Stimulated activated CD4-positive, alpha-beta T cell treated with anti-CD3 and anti-CD28 coated beads, Interleukin-2, amount 100 ng/mL, for 4 hours (primary cell): ENCODE data around the gene HLA-DPB1.
"Not testable (repeated sequence)": the region's sequence is repeated elsewhere in the genome, so short reads cannot be mapped to it uniquely, and the experiment has no call there.

Experiments used
- DNase-seq: peaks from one replicate; pipeline ENCODE4 v3.0.0-alpha.2; 2020; ENCODE audit warnings: low read depth

Gene HLA-DPB1

DNA sequence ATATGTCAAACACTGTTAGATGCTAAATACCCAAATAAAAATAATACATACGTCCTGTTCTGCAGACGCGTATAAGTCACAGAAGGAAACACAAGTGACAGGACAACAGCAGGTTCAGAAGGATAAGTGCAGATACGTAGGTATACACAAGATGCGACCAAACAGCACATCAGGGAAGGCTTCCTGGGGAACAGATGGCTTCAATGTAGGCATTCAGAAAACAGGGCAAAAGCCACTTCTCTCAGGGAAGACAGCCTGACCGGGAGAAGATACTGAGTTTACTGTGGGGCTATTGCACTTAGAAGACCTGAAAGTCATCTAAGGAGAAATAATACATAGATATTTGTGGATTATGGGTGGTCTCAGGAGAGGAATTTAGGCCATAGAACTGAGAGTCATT lies 4.2 kb upstream of the HLA-DPB1 start:
- no peak for DNase-seq

DNA sequence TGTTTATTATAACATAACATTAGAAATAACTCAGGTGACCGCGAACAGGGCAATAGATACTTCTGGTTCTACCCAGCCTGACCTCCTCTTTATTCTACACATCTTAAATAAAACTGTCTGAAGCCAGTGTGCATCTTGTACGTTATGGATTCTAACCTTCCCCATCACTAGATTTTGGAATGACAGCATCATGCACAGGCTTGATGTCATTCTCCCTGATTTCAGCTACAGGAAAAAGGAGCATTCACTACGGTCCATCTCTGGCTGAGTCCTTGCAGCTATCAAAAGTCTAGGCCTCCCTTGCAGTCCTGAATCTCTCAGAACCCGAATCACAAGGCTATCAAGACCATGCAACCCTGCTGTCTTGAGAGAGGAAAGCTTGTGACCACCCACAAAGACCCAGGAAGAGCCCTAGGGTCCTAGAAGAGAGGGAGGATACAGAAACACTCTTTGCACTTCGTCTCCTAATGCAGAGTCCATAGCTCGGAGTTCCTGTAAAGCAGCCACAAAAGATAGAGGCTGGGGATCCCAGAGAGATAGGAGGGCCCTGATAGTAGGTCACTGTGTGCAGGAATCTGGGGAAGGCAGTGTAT lies 3.2 kb upstream of the HLA-DPB1 start:
- DNase-seq: no peak

DNA sequence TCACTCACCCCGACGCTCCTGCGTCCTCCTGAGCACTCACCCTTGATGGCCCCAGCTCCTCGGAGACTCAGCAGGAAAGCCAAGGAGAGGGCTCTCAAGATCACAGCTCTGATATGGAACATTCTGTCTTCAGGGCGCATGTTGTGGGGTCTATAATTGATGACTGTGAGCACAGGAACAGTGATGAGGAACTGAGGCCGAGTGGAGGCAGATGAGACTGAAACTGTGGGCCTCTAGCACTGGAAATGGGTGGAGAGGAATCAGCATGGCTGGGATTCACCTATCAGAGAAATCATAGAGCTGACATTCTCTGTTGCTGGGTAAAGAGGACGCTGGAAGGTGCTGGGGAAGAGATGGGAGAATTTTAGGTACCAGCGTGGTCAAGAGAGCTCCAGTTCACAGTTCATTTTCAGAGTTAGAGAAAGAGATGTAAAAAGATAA lies 2.3 kb upstream of the HLA-DPB1 start, which contains the start of gene HLA-DPA1:
HLA-DPA1 (minus strand) TSS at position 219 of the 441 bp plus-strand sequence.
- DNase-seq: no peak

DNA sequence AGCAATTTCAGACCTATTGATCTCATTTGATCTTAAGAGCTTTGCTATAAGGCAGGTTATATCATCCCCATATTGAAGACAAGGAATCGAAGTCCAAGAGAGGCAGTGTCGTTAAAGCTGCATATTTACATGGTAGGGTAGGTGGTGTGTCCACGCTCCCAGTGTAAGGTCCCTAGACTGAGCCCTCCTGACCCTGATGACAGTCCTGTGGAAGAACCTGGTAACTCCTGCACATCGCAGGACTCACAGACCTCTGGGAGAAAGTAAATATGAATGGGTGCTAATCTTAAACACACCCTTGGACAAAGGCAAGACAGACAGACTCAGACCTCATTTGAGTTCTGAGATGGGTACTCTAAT lies 602 bp upstream of the HLA-DPB1 start:
- DNase-seq: no peak

DNA sequence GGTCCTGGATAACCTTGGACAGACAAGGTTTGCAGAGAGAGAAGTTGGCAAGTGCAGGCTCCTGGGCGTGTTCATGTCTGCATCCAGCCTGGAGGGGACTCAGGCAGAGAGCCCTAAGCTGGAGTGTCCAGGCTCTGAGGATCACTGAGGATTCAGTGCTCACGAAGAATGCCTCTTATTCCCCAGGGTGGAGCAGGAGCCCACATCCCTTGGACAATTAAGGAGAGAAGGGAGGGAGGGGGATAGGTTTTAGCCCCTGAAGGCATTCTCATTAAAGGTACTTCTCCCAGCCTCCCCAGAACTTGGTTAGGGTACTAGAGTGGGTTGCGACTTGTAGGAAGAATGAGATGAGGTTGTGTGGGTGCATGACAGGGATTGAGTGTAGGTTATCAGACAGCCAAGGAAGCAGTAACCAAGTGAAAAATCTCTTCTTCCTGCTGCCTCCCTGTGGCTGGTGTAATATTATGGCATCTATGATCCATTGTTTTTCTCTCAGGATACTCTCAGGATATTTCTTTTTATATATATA lies 680 bp downstream of the HLA-DPB1 start:
- no peak for DNase-seq

DNA sequence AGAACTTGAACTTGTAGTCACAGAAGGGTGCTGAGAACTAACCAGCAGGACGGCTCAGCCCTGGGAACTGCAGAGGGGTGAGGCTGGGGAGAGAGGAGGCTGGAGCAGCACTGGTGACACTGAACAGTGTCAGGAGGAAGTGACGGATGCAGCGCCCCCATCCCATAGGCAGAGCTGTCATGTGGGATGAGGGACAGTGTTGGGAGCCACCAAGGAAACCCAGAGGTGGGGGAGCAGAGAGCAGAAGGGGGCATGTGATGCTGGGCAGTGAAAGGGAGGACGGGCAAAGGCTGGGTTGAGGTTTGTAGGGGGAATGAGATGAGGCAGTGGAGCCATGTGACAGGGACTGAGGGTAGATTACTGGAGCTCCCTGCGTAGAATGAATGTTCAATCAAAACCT lies 2.1 kb downstream of the HLA-DPB1 start:
- DNase-seq: no peak

DNA sequence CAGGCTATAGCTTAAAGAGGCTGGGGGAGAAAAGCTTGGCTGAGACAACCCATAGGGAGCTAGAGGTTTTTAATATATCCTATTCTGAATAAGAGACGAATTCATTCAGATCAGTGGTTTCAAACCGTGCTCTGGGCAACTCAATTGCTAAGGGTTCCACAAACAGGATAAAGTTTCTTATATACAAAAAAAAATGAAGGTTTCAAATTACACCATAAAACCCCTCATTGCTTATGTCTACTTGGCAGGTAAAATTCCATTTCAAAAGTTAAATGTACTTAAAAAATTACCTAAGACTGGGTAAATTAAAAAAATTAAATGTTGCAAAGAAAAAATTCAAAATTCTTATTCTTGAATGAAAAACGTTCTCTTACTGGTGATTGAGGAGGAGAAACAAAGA lies 2.7 kb downstream of the HLA-DPB1 start:
- no peak for DNase-seq

DNA sequence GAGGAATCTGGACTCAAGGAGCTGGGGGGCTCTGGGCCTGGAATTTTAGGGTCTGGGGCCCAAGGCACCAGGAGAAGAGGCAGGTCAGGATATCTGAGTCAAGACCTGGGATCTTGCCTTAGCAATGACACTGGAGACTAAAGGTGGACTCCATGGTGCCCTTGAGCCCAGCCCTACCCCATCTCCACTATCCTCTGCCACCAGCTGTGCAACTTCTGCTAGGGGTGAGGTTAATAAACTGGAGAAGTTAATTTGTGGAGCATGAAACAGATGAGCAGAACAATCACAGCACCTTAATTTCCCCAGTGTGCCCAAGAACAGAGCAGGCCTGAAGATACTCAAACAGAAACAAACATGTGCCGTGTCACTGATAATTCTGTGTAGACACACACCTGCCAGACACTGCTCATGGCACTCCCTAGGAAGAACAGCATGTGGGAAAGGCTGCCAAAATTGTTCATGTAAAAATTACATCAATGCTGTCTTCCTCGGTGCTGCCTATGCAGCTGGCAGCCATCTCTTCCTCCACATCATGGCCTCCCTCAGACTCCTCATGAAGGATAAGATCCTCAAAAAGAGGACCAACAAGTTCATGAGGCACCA lies 3.2 kb downstream of the HLA-DPB1 start:
- no peak for DNase-seq

DNA sequence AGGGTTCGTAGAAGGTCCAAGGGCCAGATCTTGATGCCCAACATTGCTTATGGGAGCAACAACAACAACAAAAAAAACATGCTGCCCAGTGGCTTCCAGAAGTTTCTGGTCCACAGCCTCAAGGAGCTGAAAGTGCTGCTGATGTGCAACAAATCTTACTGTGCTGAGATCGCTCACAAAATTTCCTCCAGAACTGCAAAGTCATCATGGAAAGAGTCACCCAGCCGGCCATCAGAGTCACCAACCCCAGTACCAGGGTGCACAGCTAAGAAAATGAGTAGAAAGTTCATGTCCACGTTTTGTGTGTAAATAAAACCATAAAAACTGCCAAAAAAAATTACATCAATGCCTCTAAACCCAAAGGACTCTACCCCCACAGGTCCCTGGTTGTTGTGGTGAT lies 3.8 kb downstream of the HLA-DPB1 start:
- DNase-seq: no peak

DNA sequence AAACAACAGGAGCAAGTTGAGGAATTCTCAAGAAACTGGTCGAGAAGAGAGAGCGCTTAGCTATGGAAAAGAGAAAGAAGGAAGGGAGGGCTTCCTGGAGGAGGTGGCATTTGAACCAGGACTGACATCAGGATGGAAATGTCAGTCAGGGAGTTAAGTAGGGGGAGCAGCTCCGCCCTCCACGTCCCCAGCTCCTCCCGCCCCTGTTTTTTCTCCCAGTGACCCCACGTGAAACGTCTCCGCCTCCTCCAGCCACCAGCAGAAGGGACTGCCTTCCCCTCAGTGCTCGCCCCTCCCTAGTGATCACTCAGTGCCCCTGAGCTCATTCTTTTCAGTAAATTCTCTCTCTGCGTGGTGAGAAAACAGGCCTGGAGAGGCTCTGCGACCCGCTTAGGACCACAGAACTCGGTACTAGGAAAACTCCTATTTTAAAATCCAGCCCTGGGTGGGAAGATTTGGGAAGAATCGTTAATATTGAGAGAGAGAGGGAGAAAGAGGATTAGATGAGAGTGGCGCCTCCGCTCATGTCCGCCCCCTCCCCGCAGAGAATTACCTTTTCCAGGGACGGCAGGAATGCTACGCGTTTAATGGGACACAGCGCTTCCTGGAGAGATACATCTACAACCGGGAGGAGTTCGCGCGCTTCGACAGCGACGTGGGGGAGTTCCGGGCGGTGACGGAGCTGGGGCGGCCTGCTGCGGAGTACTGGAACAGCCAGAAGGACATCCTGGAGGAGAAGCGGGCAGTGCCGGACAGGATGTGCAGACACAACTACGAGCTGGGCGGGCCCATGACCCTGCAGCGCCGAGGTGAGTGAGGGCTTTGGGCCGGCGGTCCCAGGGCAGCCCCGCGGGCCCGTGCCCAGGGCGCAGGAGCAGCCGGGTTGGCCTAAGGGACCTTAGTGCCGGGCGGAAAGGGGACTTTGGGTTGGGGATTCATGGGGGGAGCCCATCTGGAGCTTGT lies 4.6 kb downstream of the HLA-DPB1 start:
- no peak for DNase-seq

DNA sequence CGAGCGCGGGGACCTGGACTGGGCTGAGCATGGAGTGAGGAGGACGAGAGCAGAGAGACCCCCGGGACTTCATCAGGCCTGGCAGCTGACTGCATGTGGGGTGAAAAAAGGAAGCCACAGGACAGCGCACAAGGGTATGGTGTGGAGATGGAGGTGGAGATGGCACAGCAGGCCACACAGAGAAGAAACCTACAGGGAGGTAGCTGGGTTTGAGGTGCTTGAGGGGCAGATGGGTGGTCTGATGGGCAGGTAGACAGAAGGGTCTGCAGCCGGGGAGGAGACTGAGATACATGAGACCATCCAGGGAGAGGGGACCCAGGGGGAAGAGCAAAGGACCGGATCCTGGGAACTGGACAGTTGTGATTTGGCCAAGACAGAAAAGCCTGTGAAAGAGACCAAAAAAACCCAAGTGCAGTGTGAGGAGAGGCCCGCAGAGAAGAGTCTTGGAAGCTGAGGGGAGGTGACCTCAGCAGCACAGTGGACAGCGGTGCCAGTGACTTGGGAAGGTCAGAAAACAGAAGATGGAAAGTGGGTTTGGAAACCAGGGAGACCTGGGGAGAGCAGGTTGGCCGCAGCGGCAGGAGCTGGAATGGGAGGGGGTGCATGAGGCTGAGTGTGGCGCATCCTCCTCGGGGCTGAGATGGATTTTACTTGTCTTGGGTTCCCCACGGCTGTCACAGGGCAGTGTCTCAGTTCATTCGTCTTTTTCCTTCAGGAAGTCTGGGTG lies 5.5 kb downstream of the HLA-DPB1 start:
- DNase-seq: no peak

DNA sequence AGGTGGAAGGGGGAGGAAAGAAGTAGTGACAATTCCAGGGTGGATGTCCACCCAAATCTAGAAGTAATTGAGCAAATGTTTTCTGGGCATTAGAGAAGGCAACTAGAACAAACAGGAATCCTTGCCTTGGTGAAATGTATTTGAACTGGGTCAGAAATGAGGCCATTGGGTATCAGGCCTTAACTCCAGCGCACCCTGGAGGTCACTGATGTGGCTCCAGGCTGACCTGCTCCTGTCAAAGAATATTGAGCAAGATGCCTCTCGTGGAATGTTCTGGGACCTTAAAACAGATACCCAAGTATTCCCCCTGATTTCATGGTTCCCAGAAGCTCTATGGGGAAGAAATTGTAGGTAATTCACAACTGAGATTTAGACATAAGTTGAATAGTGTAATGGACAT lies 6.9 kb downstream of the HLA-DPB1 start:
- DNase-seq: no peak

DNA sequence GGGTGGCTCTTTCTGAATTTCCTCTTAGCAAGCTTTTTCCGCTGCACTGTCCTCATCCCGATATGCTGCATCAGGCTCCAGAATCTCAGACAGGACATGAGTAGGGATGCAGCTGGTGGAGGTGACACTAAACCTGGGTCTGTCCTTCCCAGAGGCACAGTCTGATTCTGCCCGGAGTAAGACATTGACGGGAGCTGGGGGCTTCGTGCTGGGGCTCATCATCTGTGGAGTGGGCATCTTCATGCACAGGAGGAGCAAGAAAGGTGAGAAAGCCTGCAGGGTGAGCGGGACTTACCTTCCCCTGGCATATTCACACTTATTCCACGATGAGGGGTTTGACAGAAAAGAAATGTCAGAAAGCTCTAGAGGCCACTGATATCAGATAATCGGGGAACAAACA lies 9.8 kb downstream of the HLA-DPB1 start:
- DNase-seq: no peak

DNA sequence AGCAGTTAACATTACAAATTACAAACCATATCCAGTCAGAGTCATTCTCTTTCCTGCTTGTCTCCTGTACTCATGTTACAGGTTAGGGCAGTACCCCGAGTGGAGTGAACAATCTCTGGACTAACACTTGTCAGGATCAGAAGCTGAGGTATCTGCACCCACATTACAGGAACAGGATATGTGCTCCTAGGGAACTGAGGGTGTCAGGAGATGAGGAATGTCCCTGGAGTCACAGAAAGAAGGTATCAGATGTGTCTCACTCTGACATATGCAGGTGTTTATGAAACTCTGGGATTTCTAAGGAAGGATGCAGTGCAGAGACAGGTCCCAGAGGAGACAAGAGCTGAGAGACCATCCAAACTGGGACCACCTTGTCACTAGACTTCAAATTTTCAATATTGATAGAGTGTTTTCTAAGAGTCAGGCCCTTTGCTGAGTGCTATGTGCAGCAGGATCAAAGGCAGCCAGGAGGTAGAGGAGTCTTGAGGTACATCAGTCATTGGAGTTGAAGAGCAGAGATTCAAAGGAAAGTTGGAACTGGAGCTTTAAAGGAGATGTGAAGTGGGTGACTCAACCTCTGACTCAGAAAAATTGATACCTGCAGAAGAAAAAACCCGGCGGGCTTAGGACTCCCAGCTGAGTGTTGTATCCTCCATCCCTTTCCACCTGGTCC lies 12.6 kb downstream of the HLA-DPB1 start:
- DNase-seq: no peak

DNA sequence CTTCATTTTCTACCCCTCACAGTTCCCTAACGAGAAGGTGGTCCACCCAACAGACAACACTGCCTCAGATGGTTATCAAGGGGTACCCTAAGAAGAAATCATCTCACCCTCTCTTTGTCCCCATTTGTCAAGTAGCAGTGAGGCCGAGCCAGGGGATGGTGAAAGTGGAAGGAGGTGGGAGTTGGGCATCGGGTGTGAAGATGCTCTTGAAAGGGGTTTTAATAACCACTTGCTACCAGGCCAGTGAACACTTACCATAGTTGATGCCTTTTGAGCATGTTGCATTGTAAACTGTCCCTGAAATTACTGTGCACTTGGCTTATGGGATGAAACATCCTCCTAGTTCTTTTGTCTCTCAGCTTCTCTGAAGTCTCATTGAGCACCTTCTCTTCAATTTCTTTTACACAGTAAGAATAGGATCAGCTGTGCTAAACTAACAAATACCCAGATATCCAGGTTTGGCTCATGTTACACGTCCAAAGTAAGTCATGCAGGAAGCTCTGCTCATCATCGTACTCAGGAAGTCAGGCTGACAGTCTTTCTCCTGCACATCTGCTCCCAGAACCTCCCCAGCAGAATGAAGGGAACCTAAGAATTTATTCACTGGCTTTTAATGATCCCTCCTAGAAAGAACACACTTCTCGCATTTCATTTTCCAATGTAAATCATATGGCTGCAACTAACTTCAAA lies 13.3 kb downstream of the HLA-DPB1 start:
- no peak for DNase-seq

DNA sequence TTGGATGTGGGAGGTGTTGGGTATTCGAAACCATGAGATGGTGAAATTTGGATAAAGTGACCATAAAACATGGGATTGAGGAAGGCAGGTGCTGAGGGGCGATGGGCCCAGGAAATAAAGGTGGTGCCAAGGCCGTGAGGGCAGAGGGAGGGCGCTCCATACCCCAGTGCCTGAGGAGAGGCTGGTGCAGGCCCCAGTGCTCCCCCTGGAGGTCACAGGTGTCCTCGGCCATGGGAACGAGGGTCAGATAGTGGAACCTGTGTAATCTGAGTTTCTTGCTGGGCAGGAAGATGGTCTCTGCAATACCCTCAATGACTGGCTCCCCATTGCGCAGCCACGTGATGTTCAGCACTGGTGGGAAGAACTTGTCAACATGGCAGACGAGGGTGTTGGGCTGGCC lies 16.2 kb downstream of the HLA-DPB1 start:
- DNase-seq: peak; percentile 27

DNA sequence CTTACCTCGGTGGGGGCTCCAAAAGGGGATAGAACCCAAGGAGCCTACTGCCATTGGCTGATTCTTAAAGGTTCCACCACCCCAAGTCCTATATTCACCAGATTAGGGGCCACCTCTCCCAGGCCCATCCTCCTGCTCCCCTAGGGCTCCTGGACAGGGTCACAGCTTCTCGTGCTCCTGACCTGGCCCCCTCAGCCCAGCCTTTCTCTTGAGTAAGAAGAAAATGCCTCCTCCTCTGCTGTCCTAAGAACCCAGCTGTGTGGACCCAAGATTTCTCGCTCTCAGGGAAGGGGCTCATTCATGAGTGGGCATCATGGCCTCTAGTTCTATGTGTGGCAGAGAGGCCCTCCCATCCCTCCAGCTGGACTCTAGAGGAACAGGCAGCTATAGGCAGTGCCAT lies 16.6 kb downstream of the HLA-DPB1 start:
- DNase-seq: no peak

DNA sequence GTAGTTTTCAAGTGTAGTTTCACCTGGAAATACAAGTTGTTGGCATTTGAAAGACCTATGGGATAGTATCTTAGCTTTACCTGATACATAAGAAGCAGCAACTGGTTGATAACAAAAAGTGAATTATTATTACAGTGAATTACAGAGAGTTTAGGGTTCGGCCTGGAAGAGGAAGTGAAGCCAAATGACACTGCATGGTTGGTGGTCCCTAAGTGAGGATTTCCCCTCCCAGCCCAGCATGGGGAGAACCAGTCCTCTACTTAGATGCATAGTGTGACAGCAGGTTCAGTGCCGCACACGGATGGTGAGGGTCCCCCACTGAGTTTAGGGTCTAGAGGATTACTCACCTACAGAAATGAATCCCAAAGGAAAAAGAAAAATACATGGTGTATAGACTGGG lies 18.1 kb downstream of the HLA-DPB1 start:
- DNase-seq: no peak

DNA sequence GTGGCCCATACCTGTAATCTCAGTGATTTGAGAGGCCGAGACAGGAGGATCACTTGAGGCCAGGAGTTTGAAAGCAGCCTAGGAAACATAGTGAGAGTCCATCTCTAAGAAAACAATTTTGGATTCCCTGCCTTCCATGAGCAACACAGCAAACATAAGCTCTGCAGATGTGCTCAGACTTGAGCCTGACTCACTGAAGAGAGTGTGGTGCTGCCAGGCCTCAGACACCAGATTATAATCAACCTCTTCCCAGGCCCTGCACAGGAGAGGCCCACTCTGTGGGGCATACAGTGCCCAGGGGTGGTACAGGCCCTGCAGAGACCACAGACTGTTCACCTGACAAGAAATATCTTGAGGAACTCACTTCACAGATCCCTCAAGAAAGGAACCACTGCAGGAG lies 19.9 kb downstream of the HLA-DPB1 start:
- no peak for DNase-seq

DNA sequence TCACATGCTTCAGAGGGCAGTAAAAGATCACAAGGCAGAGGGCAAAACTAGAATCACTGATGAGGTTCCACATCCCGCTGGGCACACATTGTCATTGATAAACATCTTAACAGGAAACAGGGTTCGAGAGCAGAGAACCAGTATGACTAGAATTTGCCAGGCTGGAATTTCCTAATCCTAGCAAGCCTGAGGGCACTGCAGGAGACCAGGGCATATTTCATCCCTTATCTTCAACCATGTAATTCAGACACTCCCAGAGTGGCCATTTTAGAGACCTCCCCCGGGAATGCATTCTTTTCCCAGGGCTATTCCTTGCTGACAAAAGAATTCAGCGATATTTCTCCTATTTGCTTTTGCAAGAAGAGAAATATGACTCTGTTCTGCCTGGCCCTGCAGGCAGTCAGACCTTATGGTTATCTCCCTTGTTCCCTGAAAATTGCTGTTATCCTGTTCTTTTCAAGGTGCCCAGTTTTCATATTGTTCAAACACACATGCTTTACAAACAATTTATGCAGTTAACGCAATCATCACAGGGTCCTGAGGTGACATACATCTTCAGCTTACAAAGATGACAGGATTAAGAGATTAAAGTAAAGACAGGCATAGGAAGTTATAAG lies 25.4 kb downstream of the HLA-DPB1 start:
- DNase-seq: not testable (repeated sequence)

DNA sequence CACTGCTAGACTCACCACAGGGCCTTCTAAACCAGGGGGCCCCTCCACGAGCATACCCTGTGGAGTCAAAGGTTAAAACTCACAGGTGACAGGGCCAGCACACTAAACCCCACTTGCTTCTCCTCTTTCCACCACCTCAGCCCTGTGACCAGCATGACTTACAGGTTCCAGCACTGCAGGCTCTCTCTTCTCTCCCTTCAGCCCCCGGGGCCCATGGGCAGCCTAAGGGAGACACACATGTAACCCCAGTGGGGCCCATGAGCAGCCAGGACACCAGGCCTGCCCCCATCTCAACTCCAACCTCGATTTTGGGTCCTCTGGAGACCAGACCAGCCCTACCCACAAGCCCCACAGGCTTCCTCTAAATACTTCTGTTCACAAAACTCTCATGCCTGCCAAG lies 28.0 kb downstream of the HLA-DPB1 start:
- no peak for DNase-seq
